HG03095 (cell line): ENCODE data around the gene ADAM10.

Experiments
- ATAC-seq: cut with Tn5 transposase; IDR thresholded peaks from one replicate; pipeline ENCODE4 v1.9.1; 2021; ENCODE audit warnings: moderate library complexity; ENCODE audit not compliant: unreplicated experiment

Gene ADAM10

GRCh38 chr15:58541410-58542087, 208.0 kb downstream of the ADAM10 start:
- ATAC-seq: no peak

DNA sequence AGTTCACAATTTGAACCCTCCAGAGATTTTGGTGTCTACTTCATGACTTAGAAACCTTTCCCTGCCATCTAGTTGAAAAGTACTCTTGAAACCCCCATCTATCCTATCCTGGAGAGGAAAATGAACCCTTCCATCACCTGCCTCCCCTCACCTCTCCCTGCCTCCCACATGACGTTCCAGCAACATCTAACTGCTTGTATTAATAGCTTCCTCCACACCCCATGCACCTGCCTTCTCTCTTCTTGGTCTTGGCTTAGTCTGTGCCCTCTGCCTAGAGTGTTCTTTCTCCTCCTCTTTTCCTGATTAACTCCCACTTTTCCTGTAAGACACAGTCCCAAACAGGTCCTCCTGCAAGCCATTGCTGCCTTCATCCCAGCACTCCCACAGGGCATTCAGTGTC, 210.0 kb downstream of the ADAM10 start:
- ATAC-seq: no peak

GRCh38 chr15:58538901-58539300, 210.6 kb downstream of the ADAM10 start:
- no peak for ATAC-seq
